Mammary epithelial cell (primary cell): Measurements from ENCODE around the gene CNTNAP2.

Experiments used
- CTCF ChIP-seq, 2 donors: IDR thresholded peaks in 1 of 2; conservative IDR thresholded peaks in 1 of 2; 2 replicates each; pipeline ENCODE4 v1.5.1; 2011 to 2012; ENCODE audit warnings: inconsistent platforms in 2 of 2, low read length in 2 of 2, mild to moderate bottlenecking in 2 of 2, control low read depth in 1 of 2, low read depth in 1 of 2; ENCODE audit not compliant: insufficient read depth in 1 of 2; ENCODE audit errors: extremely low read depth in 1 of 2
- EZH2 ChIP-seq: IDR thresholded peaks from 2 replicates; pipeline ENCODE4 v1.6.1; 2012; ENCODE audit warnings: low read length, inconsistent platforms, borderline replicate concordance

GRCh38 chr7:148274118-148274517, 2157.5 kb downstream of the CNTNAP2 start:
- TF ChIP-seq CTCF (conservative IDR thresholded peaks at IDR 0.05 in 1 of 2, IDR thresholded peaks at IDR 0.05 in 1 of 2; ENCODE audit: extremely low read depth in 1 of 2, insufficient read depth in 1 of 2, low read depth in 1 of 2, low read length in 2 of 2) (no peak), EZH2 (no peak)
